CD14-positive monocyte (primary cell): ENCODE data around the gene KAT6B. TPM values are rescaled to one million over a fixed set of nuclear protein-coding genes. Genes with fewer than 3 reads are reported as not detected.

Experiments
- DNase-seq, 3 donors: peaks; one replicate each; pipeline ENCODE4 v3.0.0-alpha.2; 2011 to 2022
- H2AFZ ChIP-seq: 2 replicates; pipeline ENCODE4 v1.6.0; 2012; ENCODE audit warnings: mild to moderate bottlenecking, low read depth, low read length, inconsistent platforms; ENCODE audit not compliant: insufficient read depth, poor library complexity, severe bottlenecking
- H3K27ac ChIP-seq, 2 donors: 1 replicate in 1 of 2; 2 replicates in 1 of 2; pipeline ENCODE4 v1.5.1; 2012 to 2013; ENCODE audit warnings: low read length in 2 of 2, control low read depth in 1 of 2, inconsistent platforms in 1 of 2, low read depth in 1 of 2, mild to moderate bottlenecking in 1 of 2
- H3K27me3 ChIP-seq, 2 donors: one replicate each; pipeline versions ENCODE4 v1.6.0 to v1.6.1; 2011 to 2013; ENCODE audit warnings: low read length in 2 of 2; ENCODE audit not compliant: control insufficient read depth in 2 of 2, insufficient read depth in 2 of 2
- H3K36me3 ChIP-seq, 2 donors: replicated peaks in 1 of 2; 1 replicate in 1 of 2; 2 replicates in 1 of 2; pipeline versions ENCODE4 v1.5.1 to v1.6.1; 2012 to 2013; ENCODE audit warnings: low read length in 2 of 2, control low read depth in 1 of 2, inconsistent platforms in 1 of 2, mild to moderate bottlenecking in 1 of 2; ENCODE audit not compliant: insufficient read depth in 2 of 2, control insufficient read depth in 1 of 2
- H3K4me1 ChIP-seq, 2 donors: 1 replicate in 1 of 2; 2 replicates in 1 of 2; pipeline versions ENCODE4 v1.5.1 to v1.6.1; 2012 to 2013; ENCODE audit warnings: low read length in 2 of 2, control low read depth in 1 of 2, inconsistent platforms in 1 of 2, mild to moderate bottlenecking in 1 of 2, moderate library complexity in 1 of 2; ENCODE audit not compliant: insufficient read depth in 2 of 2, control insufficient read depth in 1 of 2
- H3K4me2 ChIP-seq: replicated peaks from 2 replicates; pipeline ENCODE3; 2012; ENCODE audit warnings: low read length, moderate library complexity, mild to moderate bottlenecking; ENCODE audit not compliant: poor library complexity, severe bottlenecking; ENCODE audit errors: extremely low read depth
- H3K4me3 ChIP-seq, 3 experiments: fragments of 200-600 bp in 1 of 3; sonication (generic) in 1 of 3; replicated peaks in 1 of 3; 1 replicate in 2 of 3; 2 replicates in 1 of 3; pipeline ENCODE4 v1.5.1; 2011 to 2013; ENCODE audit warnings: low read length in 3 of 3, mild to moderate bottlenecking in 3 of 3, control low read depth in 2 of 3, low read depth in 2 of 3, inconsistent platforms in 1 of 3, moderate library complexity in 1 of 3
- H3K79me2 ChIP-seq: 2 replicates; pipeline ENCODE4 v1.6.0; 2012; ENCODE audit warnings: mild to moderate bottlenecking, control low read depth, inconsistent platforms, low read length, moderate library complexity; ENCODE audit not compliant: insufficient read depth
- H3K9ac ChIP-seq: 2 replicates; pipeline ENCODE4 v1.6.0; 2017; ENCODE audit warnings: low read length, mild to moderate bottlenecking; ENCODE audit not compliant: insufficient read depth, poor library complexity, severe bottlenecking
- H3K9me3 ChIP-seq, 2 donors: replicated peaks in 1 of 2; 1 replicate in 1 of 2; 2 replicates in 1 of 2; pipeline versions ENCODE4 v1.5.1 to v1.6.1; 2012 to 2013; ENCODE audit warnings: low read length in 2 of 2, control low read depth in 1 of 2; ENCODE audit not compliant: control insufficient read depth in 1 of 2, insufficient read depth in 1 of 2
- H4K20me1 ChIP-seq: 2 replicates; pipeline ENCODE4 v1.6.0; 2012; ENCODE audit warnings: mild to moderate bottlenecking, low read length, control low read depth, moderate library complexity; ENCODE audit not compliant: insufficient read depth
- H3K27ac Mint-ChIP-seq, 7 donors: one replicate each; pipeline ENCODE4 v1.8.0; 2020; ENCODE audit warnings: mild to moderate bottlenecking in 7 of 7, mixed read lengths in 7 of 7, moderate library complexity in 6 of 7, inconsistent platforms in 2 of 7
- H3K27me3 Mint-ChIP-seq, 3 donors: one replicate each; pipeline ENCODE4 v1.8.0; 2021 to 2022; ENCODE audit warnings: low read depth in 3 of 3, mild to moderate bottlenecking in 3 of 3, mixed read lengths in 3 of 3, moderate library complexity in 3 of 3, inconsistent platforms in 1 of 3
- H3K36me3 Mint-ChIP-seq, 2 donors: one replicate each; pipeline ENCODE4 v1.8.0; 2020; ENCODE audit warnings: mixed read lengths in 2 of 2, inconsistent platforms in 1 of 2, mild to moderate bottlenecking in 1 of 2
- H3K4me1 Mint-ChIP-seq: one replicate; pipeline ENCODE4 v1.8.0; 2020; ENCODE audit warnings: mild to moderate bottlenecking, mixed read lengths
- H3K4me3 Mint-ChIP-seq, 2 donors: one replicate each; pipeline ENCODE4 v1.8.0; 2020; ENCODE audit warnings: mild to moderate bottlenecking in 2 of 2, mixed read lengths in 2 of 2, moderate library complexity in 1 of 2
- H3K9me3 Mint-ChIP-seq, 7 donors: one replicate each; pipeline ENCODE4 v1.8.0; 2020 to 2022; ENCODE audit warnings: mixed read lengths in 7 of 7, mild to moderate bottlenecking in 6 of 7, moderate library complexity in 6 of 7, inconsistent platforms in 2 of 7
- CTCF ChIP-seq: fragments of 200-600 bp; IDR thresholded peaks from one replicate; pipeline ENCODE4 v1.8.0; 2022; ENCODE audit warnings: antibody characterized with exemption, mild to moderate bottlenecking
- WGBS: methylation state at CpG from one replicate; pipeline ENCODE4 v1.1.5; 2013; ENCODE audit warnings: missing lambda C conversion rate; ENCODE audit not compliant: insufficient coverage; 5-methylcytosine and 5-hydroxymethylcytosine counted together
- intact Hi-C, 2 donors: fragments of 100-400 bp; cut with micrococcal nuclease; formaldehyde crosslinking; loops; one replicate each; pipeline versions ENCODE4 v1.15.0 to v1.15.1; 2023
- polyA plus RNA-seq, 3 donors: library from polyadenylated mRNA; depleted of rRNA in 1 of 3; unstranded in 2 of 3; stranded (reverse) in 1 of 3; fragments of 300-500 nt in 2 of 3; fragments of >200 nt in 1 of 3; fragmentation: Illumina TruSeq in 2 of 3; gene quantifications; 1 replicate in 2 of 3; 2 replicates in 1 of 3; pipeline ENCODE4 v1.2.3, GENCODE V29; 2012 to 2021

The KAT6B gene
- polyA plus RNA-seq, 3 donors: 3.3 to 6.4 (median 6.2) TPM

GRCh38 chr10:75079436-75080083, 253.2 kb downstream of the KAT6B start:
- no peak overlapping the region for H3K4me3 Mint-ChIP-seq
- Histone ChIP-seq H3K79me2 (no peaks in the 10 kb centered on the region), H3K9me3 (peaks cover 0 to 7% of the 10 kb centered on the region in 2 donors), H3K27me3 (no peaks in the 10 kb centered on the region), H3K27ac (no peak overlapping the region), H3K4me1 (no peaks in the 10 kb centered on the region), H3K36me3 (no peaks in the 10 kb centered on the region), H3K4me3 (no peak overlapping the region), H3K4me2 (no peak overlapping the region), H3K9ac (no peak overlapping the region), H4K20me1 (no peaks in the 10 kb centered on the region), H2AFZ (no peak overlapping the region)
- H3K36me3 Mint-ChIP-seq: no peaks in the 10 kb centered on the region
- H3K9me3 Mint-ChIP-seq: peaks cover 6 to 10% (median 7%) of the 10 kb centered on the region in 7 donors
- H3K27ac Mint-ChIP-seq: no peak overlapping the region
- WGBS: 87% methylated on average over 5 of the region's 9 CpGs
- TF ChIP-seq CTCF: no peak
- no peaks in the 10 kb centered on the region for H3K4me1 Mint-ChIP-seq
- intact Hi-C loops: no loop called here
- H3K27me3 Mint-ChIP-seq: no peaks in the 10 kb centered on the region
- DNase-seq: no peak

GRCh38 chr10:75080554-75080953, 254.2 kb downstream of the KAT6B start:
- Histone ChIP-seq H3K4me2 (no peak overlapping the region), H3K9me3 (peaks cover 0 to 7% of the 10 kb centered on the region in 2 donors), H3K4me3 (no peak overlapping the region), H3K79me2 (no peaks in the 10 kb centered on the region), H3K9ac (no peak overlapping the region), H3K36me3 (no peaks in the 10 kb centered on the region), H4K20me1 (no peaks in the 10 kb centered on the region), H3K27me3 (no peaks in the 10 kb centered on the region), H3K27ac (no peak overlapping the region), H2AFZ (no peak overlapping the region), H3K4me1 (no peaks in the 10 kb centered on the region)
- Mint-ChIP-seq H3K4me1 (no peaks in the 10 kb centered on the region), H3K36me3 (no peaks in the 10 kb centered on the region), H3K27ac (no peak overlapping the region), H3K9me3 (peaks cover 6 to 10% (median 7%) of the 10 kb centered on the region in 7 donors), H3K27me3 (no peaks in the 10 kb centered on the region), H3K4me3 (no peak overlapping the region)
- no peak for TF ChIP-seq CTCF
- intact Hi-C loops: no loop called here
- WGBS: 98% methylated on average over 4 of the region's 4 CpGs
- no peak for DNase-seq
